Measurements from ENCODE around the gene WDR35.

Gene WDR35

GRCh38 chr2:19963386-19963785 lies 26.5 kb downstream of the WDR35 start:
- TF ChIP-seq CTCF (IDR thresholded peaks at IDR 0.05; ENCODE audit: extremely low read depth, missing control alignments): no peak
- no peak for DNase-seq (ENCODE audit: low spot score)

DNA sequence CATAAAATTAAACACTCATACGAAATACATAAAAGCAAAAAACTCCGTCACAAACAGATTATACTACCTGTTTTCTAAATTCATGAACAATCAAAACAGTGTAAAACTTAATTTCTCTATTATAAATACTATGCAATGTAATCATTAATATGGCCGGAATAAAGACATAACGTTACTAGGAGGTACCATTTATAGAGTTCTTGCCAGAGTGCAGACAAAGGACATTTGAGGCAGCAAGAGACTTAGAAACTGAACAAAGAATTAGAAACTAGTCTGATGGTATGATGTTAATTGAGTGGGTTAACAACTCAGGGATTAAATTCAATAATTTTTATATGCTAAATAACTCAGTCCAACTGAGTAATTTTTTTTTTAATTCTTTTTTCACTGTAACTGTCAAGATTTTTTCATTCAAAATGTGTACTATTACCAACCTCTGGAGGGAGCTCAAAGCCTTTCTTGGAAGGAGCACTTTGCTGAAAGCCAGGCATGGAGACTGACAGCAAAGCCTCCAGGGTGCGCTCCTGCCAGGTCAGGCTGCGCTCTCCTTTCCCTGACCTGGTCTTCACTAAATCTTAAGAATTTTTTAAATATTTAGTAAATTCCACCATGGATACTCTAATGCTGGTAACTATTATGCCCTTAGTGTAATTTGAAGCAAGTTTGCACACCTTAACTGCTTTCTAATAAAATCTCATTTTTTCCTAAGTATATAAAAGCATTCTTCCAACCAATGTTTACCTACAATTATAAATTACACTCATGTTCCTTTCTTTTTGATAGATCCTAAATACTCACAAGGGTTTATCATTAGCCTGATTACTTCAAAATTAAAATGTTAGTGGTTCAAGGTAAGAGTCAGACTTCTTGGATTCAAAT lies 34.1 kb downstream of the WDR35 start:
- DNase-seq (ENCODE audit: low spot score): peak; percentile 65

DNA sequence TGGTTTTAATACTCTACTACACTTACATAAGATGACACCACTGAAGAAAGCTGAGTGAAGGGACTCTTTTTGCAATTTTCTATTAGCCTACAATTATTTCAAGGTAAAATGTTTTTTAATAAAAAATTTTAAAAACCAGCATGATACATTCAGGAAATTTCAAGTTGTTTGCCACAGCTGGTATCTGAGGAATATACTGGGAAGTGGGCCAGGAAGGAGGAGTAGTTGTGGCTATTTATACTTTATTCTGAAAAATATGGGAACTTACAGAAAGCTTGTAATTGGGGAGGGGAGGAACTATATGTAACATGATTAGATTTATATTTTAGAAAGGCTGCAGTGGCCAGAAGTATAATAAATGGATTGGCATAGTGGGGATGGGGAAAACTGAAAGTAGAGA lies 40.8 kb downstream of the WDR35 start:
- no peak for DNase-seq (ENCODE audit: low spot score)
- no peak for TF ChIP-seq CTCF (IDR thresholded peaks at IDR 0.05; ENCODE audit: extremely low read depth, missing control alignments)

More for the DNA sequence above, 34.1 kb downstream of the WDR35 start:
- peak; percentile 75 for TF ChIP-seq CTCF (IDR thresholded peaks at IDR 0.05; ENCODE audit: extremely low read depth, missing control alignments)

- DNase-seq (ENCODE audit: low spot score): no peak
- TF ChIP-seq CTCF (IDR thresholded peaks at IDR 0.05; ENCODE audit: extremely low read depth, missing control alignments): no peak
Observed at GRCh38 chr2:19947184-19947940, 42.5 kb downstream of the WDR35 start.

DNA sequence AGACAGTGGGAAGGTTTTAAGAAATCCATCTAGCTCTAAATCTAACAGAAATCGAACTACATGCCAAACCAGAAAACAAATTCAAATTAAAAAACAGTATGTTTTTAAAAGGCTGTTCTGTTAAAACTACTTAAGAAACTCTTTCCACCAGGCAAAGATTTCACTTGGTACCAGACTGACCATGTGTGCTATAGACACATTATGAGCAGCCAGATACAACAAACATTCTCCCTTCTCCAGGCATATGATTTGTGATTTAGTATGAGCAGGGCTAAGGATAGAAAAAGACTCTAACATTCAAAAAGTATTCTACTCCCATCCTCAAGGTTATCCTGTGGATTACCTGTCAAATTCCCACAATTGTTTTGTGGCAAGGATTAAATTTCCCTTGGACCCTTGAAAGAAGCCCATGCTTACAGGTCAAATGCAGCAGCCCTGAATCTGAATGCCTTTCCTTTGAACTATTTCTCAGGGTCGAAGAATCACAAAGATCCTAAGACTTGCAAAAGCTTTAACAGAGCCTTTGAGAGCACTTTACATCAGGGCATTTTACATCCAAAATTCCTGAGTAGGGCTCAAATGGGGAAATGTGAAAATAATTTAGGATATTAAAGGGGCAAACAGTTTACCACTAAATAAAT lies 45.6 kb downstream of the WDR35 start:
- DNase-seq (ENCODE audit: low spot score): no peak
- no peak for TF ChIP-seq CTCF (IDR thresholded peaks at IDR 0.05; ENCODE audit: extremely low read depth, missing control alignments)

GRCh38 chr2:19943189-19943588 lies 46.7 kb downstream of the WDR35 start:
- TF ChIP-seq CTCF (IDR thresholded peaks at IDR 0.05; ENCODE audit: extremely low read depth, missing control alignments): no peak
- no peak for DNase-seq (ENCODE audit: low spot score)

- no peak for DNase-seq (ENCODE audit: low spot score)
- TF ChIP-seq CTCF (IDR thresholded peaks at IDR 0.05; ENCODE audit: extremely low read depth, missing control alignments): no peak
Observed at GRCh38 chr2:19942199-19942598, 47.7 kb downstream of the WDR35 start.
